Upper lobe of left lung (tissue), 6 donors: Measurements from ENCODE around the gene ADGRD1. TPM values are rescaled to one million over a fixed set of nuclear protein-coding genes. Genes with fewer than 3 reads are reported as not detected.

ENCODE experiments used
- ATAC-seq, 2 donors: fragments of 200-7000 bp; cut with Tn5 transposase; one replicate each; pipeline ENCODE4 v1.9.1; 2022; ENCODE audit warnings: mild to moderate bottlenecking in 2 of 2, moderate library complexity in 2 of 2; ENCODE audit not compliant: low FRiP score in 2 of 2
- DNase-seq, 2 donors: peaks; one replicate each; pipeline ENCODE4 v3.0.0-alpha.2; 2019 to 2020
- H3K27ac ChIP-seq, 4 donors: fragments of 200-600 bp; sonication (generic); one replicate each; pipeline ENCODE4 v1.5.1; 2016 to 2019
- H3K27me3 ChIP-seq, 4 donors: fragments of 200-600 bp; sonication (generic); one replicate each; pipeline ENCODE4 v1.5.1; 2017 to 2019
- H3K36me3 ChIP-seq, 4 donors: fragments of 200-600 bp; sonication (generic); one replicate each; pipeline ENCODE4 v1.5.1; 2016 to 2019
- H3K4me1 ChIP-seq, 4 donors: fragments of 200-600 bp; sonication (generic); one replicate each; pipeline ENCODE4 v1.5.1; 2018 to 2019
- H3K4me3 ChIP-seq, 4 donors: fragments of 200-600 bp; sonication (generic); one replicate each; pipeline ENCODE4 v1.5.1; 2017 to 2019; ENCODE audit warnings: mild to moderate bottlenecking in 2 of 4, moderate library complexity in 1 of 4
- H3K9me3 ChIP-seq, 4 donors: fragments of 200-600 bp; sonication (generic); one replicate each; pipeline ENCODE4 v1.5.1; 2018 to 2019
- EP300 ChIP-seq, 4 donors: sonication (generic); formaldehyde crosslinking; IDR thresholded peaks; one replicate each; pipeline ENCODE4 v1.5.1; 2017; ENCODE audit warnings: antibody characterized with exemption in 4 of 4, control low read depth in 2 of 4
- POLR2A ChIP-seq, 4 donors: fragments of 450-650 bp; IDR thresholded peaks; one replicate each; pipeline ENCODE4 v1.5.1; 2016 to 2017; ENCODE audit warnings: antibody characterized with exemption in 4 of 4, mild to moderate bottlenecking in 2 of 4
- POLR2AphosphoS5 ChIP-seq, 2 donors: sonication (generic); formaldehyde crosslinking; IDR thresholded peaks; one replicate each; pipeline ENCODE4 v1.5.1; 2017; ENCODE audit warnings: antibody characterized with exemption in 2 of 2
- WGBS, 2 donors: methylation state at CpG; one replicate each; pipeline ENCODE4 v1.1.5; 2017 to 2018; 5-methylcytosine and 5-hydroxymethylcytosine counted together
- total RNA-seq, 6 donors: library from RNA; depleted of rRNA in 4 of 6; stranded (reverse); fragments of >200 nt in 4 of 6; gene quantifications; one replicate each; pipeline versions ENCODE4 v1.1.0 to v1.2.1, GENCODE V29; 2016 to 2021
- TF ChIP-seq, protein P1 (sequence below), 6 experiments: fragments of 450-650 bp in 4 of 6; fragments of 200-600 bp in 2 of 6; sonication (generic) in 2 of 6; IDR thresholded peaks; one replicate each; pipeline ENCODE4 v1.5.1; 2016 to 2019; ENCODE audit warnings: antibody characterized with exemption in 6 of 6
- donor health status: DM: no; HTN: no; CAD: no; lungs with moderate emphysema.
- donor health status: DM: no; HTN: yes; CAD: no; lungs with severe emphysema.

The ADGRD1 gene
- total RNA-seq, 6 donors from 2014 or later = 84.2 to 124 (median 94.7) TPM

DNA sequence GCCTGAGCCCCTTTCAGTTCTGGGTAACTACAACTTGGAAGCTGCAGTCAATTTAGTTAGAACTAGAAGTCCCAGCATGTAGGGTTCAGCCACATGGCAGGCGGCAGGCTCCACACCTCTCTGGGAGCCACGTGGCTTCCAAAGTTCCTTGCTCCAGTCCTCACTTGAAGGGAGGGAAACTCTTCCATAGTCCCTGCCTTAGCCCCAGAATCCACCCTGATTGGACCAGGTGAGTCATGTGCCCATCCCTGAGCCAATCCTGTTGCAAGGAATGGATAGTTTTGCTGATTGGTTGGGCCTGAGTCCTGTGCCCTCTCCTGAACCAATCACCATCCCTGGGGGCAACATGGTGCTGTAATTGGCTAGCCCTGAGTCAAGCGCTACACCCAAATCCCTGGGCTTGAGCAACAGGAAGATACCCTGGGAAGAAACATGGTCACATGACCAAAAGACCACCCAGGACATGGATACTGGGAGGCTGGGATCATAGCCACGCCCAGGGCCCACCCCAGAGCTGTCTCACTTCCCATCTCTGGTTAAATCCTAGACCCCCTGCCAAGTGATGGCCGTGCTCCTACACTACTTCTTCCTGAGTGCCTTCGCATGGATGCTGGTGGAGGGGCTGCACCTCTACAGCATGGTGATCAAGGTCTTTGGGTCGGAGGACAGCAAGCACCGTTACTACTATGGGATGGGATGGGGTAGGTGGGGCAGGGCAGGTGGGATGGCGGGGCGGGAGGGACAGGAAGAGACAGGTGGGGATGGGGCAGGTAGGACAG lies 154.7 kb downstream of the ADGRD1 start:
- Histone ChIP-seq H3K4me3 (no peak overlapping the region), H3K36me3 (peaks cover 0 to 14% (median 6%) of the 10 kb centered on the region in 4 donors), H3K4me1 (peaks cover 7 to 14% (median 9%) of the 10 kb centered on the region in 4 donors), H3K27ac (no peak overlapping the region), H3K27me3 (no peaks in the 10 kb centered on the region), H3K9me3 (no peaks in the 10 kb centered on the region)
- 87 to 91% methylated on average over 8 to 9 of the region's 10 CpGs for WGBS, 2 donors
- TF ChIP-seq EP300 (IDR thresholded peaks at IDR 0.05) = no peak
- no peak for TF ChIP-seq POLR2AphosphoS5 (IDR thresholded peaks at IDR 0.05)
- TF ChIP-seq, protein P1, sequence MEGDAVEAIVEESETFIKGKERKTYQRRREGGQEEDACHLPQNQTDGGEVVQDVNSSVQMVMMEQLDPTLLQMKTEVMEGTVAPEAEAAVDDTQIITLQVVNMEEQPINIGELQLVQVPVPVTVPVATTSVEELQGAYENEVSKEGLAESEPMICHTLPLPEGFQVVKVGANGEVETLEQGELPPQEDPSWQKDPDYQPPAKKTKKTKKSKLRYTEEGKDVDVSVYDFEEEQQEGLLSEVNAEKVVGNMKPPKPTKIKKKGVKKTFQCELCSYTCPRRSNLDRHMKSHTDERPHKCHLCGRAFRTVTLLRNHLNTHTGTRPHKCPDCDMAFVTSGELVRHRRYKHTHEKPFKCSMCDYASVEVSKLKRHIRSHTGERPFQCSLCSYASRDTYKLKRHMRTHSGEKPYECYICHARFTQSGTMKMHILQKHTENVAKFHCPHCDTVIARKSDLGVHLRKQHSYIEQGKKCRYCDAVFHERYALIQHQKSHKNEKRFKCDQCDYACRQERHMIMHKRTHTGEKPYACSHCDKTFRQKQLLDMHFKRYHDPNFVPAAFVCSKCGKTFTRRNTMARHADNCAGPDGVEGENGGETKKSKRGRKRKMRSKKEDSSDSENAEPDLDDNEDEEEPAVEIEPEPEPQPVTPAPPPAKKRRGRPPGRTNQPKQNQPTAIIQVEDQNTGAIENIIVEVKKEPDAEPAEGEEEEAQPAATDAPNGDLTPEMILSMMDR (IDR thresholded peaks at IDR 0.05) = no peak
- TF ChIP-seq POLR2A (IDR thresholded peaks at IDR 0.05) = no peak
- DNase-seq (no peak), ATAC-seq (no peak)

DNA sequence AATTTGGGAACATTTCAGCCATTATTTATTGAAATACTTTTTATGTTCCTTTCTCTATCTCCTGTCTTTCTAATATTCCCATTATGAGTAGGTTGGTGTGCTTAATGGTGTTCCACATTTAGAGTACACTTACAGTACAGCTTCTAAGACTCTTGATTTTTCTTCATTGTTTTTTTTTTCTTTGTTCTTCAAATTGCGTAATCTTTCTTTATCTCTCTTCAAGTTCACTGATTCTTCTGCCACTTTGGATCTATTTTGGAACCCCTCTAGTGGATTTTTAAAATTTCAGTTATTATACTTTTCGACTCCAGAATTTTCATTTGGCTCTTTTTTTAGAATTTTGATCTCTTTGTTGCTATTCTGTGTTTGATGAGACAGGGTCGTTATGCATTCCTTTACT lies 157.7 kb downstream of the ADGRD1 start:
- Histone ChIP-seq H3K9me3 (no peaks in the 10 kb centered on the region), H3K4me1 (peaks cover 0 to 4% (median 0%) of the 10 kb centered on the region in 4 donors), H3K4me3 (no peak overlapping the region), H3K36me3 (peaks cover 0 to 19% (median 4%) of the 10 kb centered on the region in 4 donors), H3K27ac (no peak overlapping the region), H3K27me3 (no peaks in the 10 kb centered on the region)
- DNase-seq = no peak
- 82 to 89% methylated on average over 3 of the region's 3 CpGs for WGBS, 2 donors
- no peak for TF ChIP-seq POLR2A (IDR thresholded peaks at IDR 0.05)
- no peak for TF ChIP-seq POLR2AphosphoS5 (IDR thresholded peaks at IDR 0.05)
- no peak for TF ChIP-seq EP300 (IDR thresholded peaks at IDR 0.05)
- TF ChIP-seq, protein P1 (IDR thresholded peaks at IDR 0.05) = no peak
- ATAC-seq = no peak

DNA sequence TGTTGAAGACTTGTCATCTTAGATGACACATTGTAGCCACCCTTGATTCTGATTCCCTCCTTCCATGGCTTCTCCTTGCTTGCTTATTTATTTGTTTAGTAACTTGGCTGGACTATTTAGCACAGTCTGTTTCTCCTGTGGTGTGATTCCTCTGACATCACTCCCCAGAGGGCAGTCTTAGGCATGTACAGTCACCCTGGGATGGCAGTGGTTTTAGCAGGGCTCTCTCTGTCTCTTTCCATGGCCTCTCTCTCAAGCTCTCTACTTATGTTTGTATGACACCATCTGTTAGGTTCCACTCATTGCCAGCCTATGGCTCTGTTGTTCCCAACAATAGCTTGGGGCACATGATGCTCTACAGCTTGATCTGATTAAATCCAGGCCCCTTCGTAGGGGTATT lies 158.3 kb downstream of the ADGRD1 start:
- DNase-seq = no peak
- H3K27me3 ChIP-seq = no peaks in the 10 kb centered on the region
- peak in 1 of 2 donors; percentile 32 for ATAC-seq
- H3K27ac ChIP-seq = no peak overlapping the region
- WGBS, 2 donors = 80% methylated on average over 1 of the region's 1 CpG
- no peak overlapping the region for H3K4me3 ChIP-seq
- H3K9me3 ChIP-seq = no peaks in the 10 kb centered on the region
- TF ChIP-seq EP300 (IDR thresholded peaks at IDR 0.05) = no peak
- peaks cover 0 to 16% (median 4%) of the 10 kb centered on the region in 4 donors for H3K36me3 ChIP-seq
- peaks cover 0 to 5% (median 0%) of the 10 kb centered on the region in 4 donors for H3K4me1 ChIP-seq

DNA sequence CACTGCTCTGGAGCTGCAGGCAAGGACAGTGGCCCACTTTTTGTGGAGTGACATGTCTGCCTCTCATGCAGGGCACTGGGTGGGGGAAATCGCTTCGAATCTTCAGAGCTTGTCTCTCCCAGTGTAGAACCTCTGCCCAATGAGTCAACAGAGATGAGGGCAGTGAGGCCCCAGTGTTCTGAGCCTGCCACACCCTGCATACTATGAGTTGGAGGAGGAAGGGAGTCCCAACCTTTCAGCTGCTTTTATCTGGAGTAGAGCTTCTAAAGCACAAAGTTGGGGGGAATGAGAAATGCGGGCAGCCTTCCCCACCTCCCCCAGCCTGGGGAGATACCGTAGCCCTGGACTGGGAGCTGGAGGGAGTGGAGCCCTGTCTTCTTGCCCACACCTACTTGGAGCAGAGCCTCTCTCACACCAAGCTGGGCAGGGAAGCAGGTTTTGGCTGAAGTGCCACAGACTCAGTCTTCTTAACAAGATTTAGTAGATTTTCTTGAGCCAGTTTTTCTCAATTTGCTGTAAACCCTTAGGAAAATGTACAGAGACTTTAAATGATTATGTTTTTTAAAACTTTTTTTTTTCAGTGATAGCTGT lies 159.1 kb downstream of the ADGRD1 start:
- H3K9me3 ChIP-seq = no peaks in the 10 kb centered on the region
- no peak overlapping the region for H3K27ac ChIP-seq
- TF ChIP-seq, protein P1 (IDR thresholded peaks at IDR 0.05) = no peak
- TF ChIP-seq EP300 (IDR thresholded peaks at IDR 0.05) = no peak
- TF ChIP-seq POLR2A (IDR thresholded peaks at IDR 0.05) = no peak
- no peak for TF ChIP-seq POLR2AphosphoS5 (IDR thresholded peaks at IDR 0.05)
- peaks cover 0 to 5% (median 0%) of the 10 kb centered on the region in 4 donors for H3K4me1 ChIP-seq
- WGBS, 2 donors = 58 to 74% methylated on average over 2 to 4 of the region's 4 CpGs
- no peaks in the 10 kb centered on the region for H3K27me3 ChIP-seq
- peaks cover 0 to 21% (median 2%) of the 10 kb centered on the region in 4 donors for H3K36me3 ChIP-seq
- ATAC-seq = peak in 1 of 2 donors; percentile 72
- no peak for DNase-seq
- no peak overlapping the region for H3K4me3 ChIP-seq

DNA sequence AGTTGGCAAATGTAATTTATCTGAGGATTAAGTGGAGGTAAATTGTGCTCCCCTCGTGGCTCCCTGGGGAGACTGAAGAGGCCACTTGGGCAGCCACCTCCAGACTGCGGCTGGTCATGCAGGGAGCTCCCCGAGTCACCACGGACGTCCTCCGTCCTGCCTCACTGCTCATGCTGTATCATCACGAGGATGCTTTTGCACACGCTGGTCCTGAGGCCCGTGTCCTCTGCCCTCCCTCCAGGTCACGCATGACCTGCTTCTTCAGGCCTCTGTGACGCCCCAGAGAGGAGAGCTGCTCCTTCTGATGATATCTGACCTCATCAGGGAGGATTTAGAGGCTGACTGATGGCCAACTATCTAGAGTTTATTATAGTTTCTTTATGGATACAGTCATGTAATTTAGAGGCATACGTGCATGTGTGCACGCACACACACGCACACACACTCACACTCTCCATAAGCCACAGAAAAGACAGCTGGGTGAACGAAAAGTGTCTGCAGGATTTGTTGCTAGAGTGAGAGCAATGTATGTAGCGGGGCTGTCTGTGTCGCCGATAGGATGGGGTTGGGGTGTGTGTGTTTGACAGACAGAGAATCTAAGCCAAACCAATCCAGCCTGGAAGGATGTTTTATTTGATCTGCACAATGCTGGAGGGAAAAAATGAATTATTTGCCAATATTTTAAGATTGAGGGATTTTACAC lies 160.0 kb downstream of the ADGRD1 start:
- H3K27ac ChIP-seq = no peak overlapping the region
- ATAC-seq = no peak
- WGBS, 2 donors = 80 to 87% methylated on average over 16 to 18 of the region's 18 CpGs

More for the DNA sequence above, 160.0 kb downstream of the ADGRD1 start:
- DNase-seq = peak in 1 of 2 donors; percentile 36
- Histone ChIP-seq H3K27me3 (no peaks in the 10 kb centered on the region), H3K4me3 (no peak overlapping the region), H3K36me3 (peaks cover 0 to 30% (median 4%) of the 10 kb centered on the region in 4 donors), H3K4me1 (peaks cover 0 to 5% (median 0%) of the 10 kb centered on the region in 4 donors), H3K9me3 (no peaks in the 10 kb centered on the region)
- TF ChIP-seq POLR2AphosphoS5 (IDR thresholded peaks at IDR 0.05) (no peak), POLR2A (IDR thresholded peaks at IDR 0.05) (no peak), EP300 (IDR thresholded peaks at IDR 0.05) (no peak)
- TF ChIP-seq, protein P1 (IDR thresholded peaks at IDR 0.05) = no peak
